Right lobe of liver (tissue), 4 donors: ENCODE data around the gene CCDC24.

Experiments used
- POLR2A ChIP-seq: fragments of 450-650 bp; IDR thresholded peaks from one replicate; pipeline ENCODE4 v1.6.1; 2017; ENCODE audit warnings: antibody characterized with exemption, mild to moderate bottlenecking
- TF ChIP-seq, protein P1 (sequence below), 4 donors: fragments of 200-600 bp in 3 of 4; fragments of 450-650 bp in 1 of 4; IDR thresholded peaks; one replicate each; pipeline versions ENCODE4 v1.5.1 to v1.8.0; 2016 to 2022; ENCODE audit warnings: antibody characterized with exemption in 4 of 4, mild to moderate bottlenecking in 2 of 4
- donor health status: DM: no; HTN: no; CAD: no.
- donor health status: DM: no; HTN: no; CAD: no.
- donor health status: DM: no; HTN: yes; CAD: no.

- TF ChIP-seq POLR2A: no peak
- TF ChIP-seq, protein P1, sequence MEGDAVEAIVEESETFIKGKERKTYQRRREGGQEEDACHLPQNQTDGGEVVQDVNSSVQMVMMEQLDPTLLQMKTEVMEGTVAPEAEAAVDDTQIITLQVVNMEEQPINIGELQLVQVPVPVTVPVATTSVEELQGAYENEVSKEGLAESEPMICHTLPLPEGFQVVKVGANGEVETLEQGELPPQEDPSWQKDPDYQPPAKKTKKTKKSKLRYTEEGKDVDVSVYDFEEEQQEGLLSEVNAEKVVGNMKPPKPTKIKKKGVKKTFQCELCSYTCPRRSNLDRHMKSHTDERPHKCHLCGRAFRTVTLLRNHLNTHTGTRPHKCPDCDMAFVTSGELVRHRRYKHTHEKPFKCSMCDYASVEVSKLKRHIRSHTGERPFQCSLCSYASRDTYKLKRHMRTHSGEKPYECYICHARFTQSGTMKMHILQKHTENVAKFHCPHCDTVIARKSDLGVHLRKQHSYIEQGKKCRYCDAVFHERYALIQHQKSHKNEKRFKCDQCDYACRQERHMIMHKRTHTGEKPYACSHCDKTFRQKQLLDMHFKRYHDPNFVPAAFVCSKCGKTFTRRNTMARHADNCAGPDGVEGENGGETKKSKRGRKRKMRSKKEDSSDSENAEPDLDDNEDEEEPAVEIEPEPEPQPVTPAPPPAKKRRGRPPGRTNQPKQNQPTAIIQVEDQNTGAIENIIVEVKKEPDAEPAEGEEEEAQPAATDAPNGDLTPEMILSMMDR (IDR thresholded peaks at IDR 0.05): no peak
Measured at GRCh38 chr1:44019466-44019948, 28.1 kb downstream of the CCDC24 start.
